NCI-H748 treated with DMSO at 0.1 percent for 48 hours (cell line): Measurements from ENCODE around the gene SHISA6.

Experiments
- DNase-seq: peaks from one replicate; lab custom pipeline; 2025; lab: John Stamatoyannopoulos, UW

The SHISA6 gene

GRCh38 chr17:11598274-11599221, 357.5 kb downstream of the SHISA6 start, which contains the start of gene DNAH9:
Gene DNAH9, plus strand, starts transcription at chr17:11598470. Its CDS starts 29 bp downstream, at chr17:11598499.
- peak; percentile 90 for DNase-seq

DNA sequence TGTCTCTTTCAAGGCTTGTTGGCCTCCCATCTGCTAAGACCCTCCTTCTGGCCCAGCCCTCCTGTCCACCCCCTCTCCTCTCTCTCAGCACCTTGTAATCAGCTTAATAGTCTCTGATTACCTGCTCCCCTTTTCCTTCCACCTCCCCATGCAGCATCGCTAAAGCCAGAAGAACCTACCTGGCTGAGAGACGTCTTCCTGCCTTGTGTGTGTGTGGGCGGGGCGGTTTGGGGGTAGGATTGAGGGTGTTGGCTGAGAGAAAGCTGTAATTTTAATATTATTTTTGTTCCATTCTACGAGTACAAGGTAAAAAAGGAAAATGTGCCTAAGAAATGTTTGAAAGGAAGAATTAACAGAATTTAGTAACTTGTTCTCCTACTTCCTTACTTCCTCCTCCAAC, 360.6 kb downstream of the SHISA6 start:
- DNase-seq = no peak

DNA sequence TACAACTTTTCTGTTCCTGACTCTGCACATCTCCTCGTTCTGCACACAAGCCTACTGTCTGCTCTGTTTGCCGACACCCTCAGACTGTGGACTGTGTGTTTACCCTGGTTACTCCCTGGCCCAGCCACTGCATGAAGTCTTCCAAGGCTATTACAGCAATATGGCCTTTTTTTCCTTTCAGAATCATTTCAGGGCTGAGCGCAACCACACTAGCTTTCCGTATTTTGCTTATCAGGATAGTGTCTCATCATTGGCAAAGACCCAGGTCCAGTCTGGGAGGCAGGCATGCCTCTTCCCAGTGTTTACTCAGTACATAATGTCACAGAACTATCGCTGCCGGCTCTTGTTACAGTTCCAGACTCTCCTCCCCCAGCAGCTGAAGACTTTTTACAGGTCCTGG, 367.4 kb downstream of the SHISA6 start:
- DNase-seq = no peak

DNA sequence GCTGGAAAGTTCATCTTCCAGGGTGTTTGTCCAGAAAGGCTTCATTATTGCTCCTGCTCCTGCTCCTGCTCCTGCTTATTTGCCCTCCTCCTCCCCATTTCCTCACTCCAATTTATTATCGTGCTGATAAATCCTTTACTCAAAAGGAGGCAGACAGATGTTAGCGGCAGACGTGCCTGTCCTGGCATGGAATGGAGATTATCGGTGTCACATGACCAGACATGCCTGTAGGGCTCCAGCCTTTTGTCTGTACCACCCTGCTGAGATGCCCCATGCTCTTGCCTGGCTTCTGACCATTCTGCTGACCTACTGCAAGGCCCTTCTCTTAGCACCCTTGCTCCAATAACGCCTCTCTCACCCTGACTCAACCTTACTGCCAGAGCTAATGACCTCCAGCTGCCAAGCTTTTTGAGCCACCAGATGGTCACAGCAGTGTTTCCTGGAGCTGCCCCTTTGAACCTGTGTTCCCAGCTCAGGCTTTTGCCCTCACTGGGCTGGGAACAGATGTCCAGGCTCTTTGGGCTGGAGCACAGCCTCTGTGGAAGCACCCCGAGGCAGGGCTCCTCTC, 370.1 kb downstream of the SHISA6 start:
- no peak for DNase-seq

- DNase-seq = no peak
Measured at GRCh38 chr17:11612956-11613355, 371.9 kb downstream of the SHISA6 start.
